Glutamatergic neuron (in vitro differentiated cells): ENCODE results near the gene SF3A2. TPM values are rescaled to one million over a fixed set of nuclear protein-coding genes. Genes with fewer than 3 reads are reported as not detected.
A peak's percentile ranks its signal among the peaks of the same experiment; 100 is the strongest.

ENCODE experiments used
- DNase-seq: peaks from one replicate; pipeline ENCODE4 v3.0.0; 2022
- H3K27ac Mint-ChIP-seq: one replicate; pipeline ENCODE4 v1.8.0; 2020; ENCODE audit warnings: mild to moderate bottlenecking, mixed read lengths, inconsistent platforms; ENCODE audit not compliant: unreplicated experiment
- H3K27me3 Mint-ChIP-seq: one replicate; pipeline ENCODE4 v1.8.0; 2020; ENCODE audit warnings: mild to moderate bottlenecking, moderate library complexity, mixed read lengths, inconsistent platforms; ENCODE audit not compliant: unreplicated experiment
- H3K36me3 Mint-ChIP-seq: one replicate; pipeline ENCODE4 v1.8.0; 2020; ENCODE audit warnings: mild to moderate bottlenecking, mixed read lengths, inconsistent platforms; ENCODE audit not compliant: unreplicated experiment
- H3K4me1 Mint-ChIP-seq: one replicate; pipeline ENCODE4 v1.8.0; 2020; ENCODE audit warnings: mild to moderate bottlenecking, low read depth, mixed read lengths, inconsistent platforms; ENCODE audit not compliant: unreplicated experiment
- H3K4me3 Mint-ChIP-seq: one replicate; pipeline ENCODE4 v1.8.0; 2020; ENCODE audit warnings: mild to moderate bottlenecking, mixed read lengths, inconsistent platforms; ENCODE audit not compliant: unreplicated experiment
- H3K9me3 Mint-ChIP-seq: one replicate; pipeline ENCODE4 v1.8.0; 2020; ENCODE audit warnings: mild to moderate bottlenecking, moderate library complexity, mixed read lengths, inconsistent platforms; ENCODE audit not compliant: unreplicated experiment
- CTCF ChIP-seq: fragments of 200-600 bp; sonication (generic); IDR thresholded peaks from one replicate; pipeline ENCODE4 v1.5.0; 2021; ENCODE audit not compliant: partially characterized antibody, unreplicated experiment
- total RNA-seq: library from RNA; stranded (reverse); fragmentation: NEBNext Ultra II Directional; extraction: Animal tissue kit (Norgen Biotek cat#: 25700); gene quantifications from one replicate; pipeline ENCODE4 v1.2.1, GENCODE V29; 2021; ENCODE audit not compliant: unreplicated experiment

Gene SF3A2
- total RNA-seq, 1 donor from 2014 or later: 101 TPM

DNA sequence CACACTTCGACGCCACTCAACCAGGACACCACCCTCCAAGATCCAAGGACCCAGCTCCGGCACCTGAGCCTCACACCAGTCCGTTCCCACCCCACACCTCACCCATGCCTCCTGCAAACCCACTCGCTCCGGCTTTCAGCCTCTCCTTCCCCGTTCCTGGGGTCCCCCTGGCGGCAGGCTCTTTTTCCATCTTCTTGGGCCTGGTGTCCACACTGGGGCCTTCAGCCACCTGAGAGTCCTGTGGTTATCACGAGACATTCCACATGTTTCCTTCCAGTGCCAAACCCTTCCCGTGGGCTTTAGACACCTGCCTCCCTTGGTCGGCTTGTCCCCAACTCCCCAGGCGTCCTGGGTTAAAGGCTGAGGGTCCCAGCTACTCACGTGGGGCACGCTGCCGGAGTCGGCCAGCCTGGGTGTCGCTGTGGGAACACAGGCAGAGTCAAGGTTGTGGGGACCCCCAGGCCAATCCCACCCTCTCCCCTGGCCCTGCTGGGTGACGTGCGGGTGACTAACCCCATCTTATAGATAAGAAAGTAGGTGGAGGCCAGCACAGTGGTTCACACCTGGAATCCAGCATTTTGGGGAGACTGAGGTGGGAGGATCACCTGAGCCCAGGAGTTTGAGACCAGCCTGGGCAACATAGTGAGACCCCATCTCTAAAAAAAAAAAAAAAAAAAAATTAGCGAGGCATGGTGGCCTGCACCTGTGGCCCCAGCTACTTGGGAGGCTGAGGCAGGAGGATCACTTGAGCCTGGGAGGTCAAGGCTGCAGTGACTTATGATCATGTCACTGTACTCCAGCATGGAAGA is 17.6 kb downstream of the SF3A2 start:
- TF ChIP-seq CTCF: peak; percentile 34
- Mint-ChIP-seq H3K27me3 (peaks cover 4% of the 10 kb centered on the region), H3K9me3 (peaks cover 1% of the 10 kb centered on the region), H3K4me1 (peaks cover 1% of the 10 kb centered on the region), H3K27ac (no peak overlapping the region), H3K4me3 (peak overlapping the region; percentile 70), H3K36me3 (no peaks in the 10 kb centered on the region)
- peak; percentile 79 for DNase-seq

GRCh38 chr19:2255112-2255845 is 18.7 kb downstream of the SF3A2 start:
- no peak overlapping the region for H3K4me3 Mint-ChIP-seq
- DNase-seq: peak; percentile 12
- no peak overlapping the region for H3K27ac Mint-ChIP-seq
- peaks cover 5% of the 10 kb centered on the region for H3K27me3 Mint-ChIP-seq
- no peaks in the 10 kb centered on the region for H3K36me3 Mint-ChIP-seq
- peaks cover 1% of the 10 kb centered on the region for H3K9me3 Mint-ChIP-seq
- TF ChIP-seq CTCF: no peak
- H3K4me1 Mint-ChIP-seq: peaks cover 1% of the 10 kb centered on the region

GRCh38 chr19:2255982-2256685 is 19.5 kb downstream of the SF3A2 start, which contains the start of gene JSRP1:
JSRP1 (minus strand) TSS chr19:2256417; CDS start chr19:2255314, 1,103 bp downstream.
- Mint-ChIP-seq H3K27me3 (peaks cover 5% of the 10 kb centered on the region), H3K4me1 (peaks cover 1% of the 10 kb centered on the region), H3K27ac (no peak within 1 kb of the TSS), H3K9me3 (peaks cover 4% of the 10 kb centered on the region), H3K4me3 (no peak within 1 kb of the TSS), H3K36me3 (no peaks in the 10 kb centered on the region)
- DNase-seq: peak; percentile 18
- no peak for TF ChIP-seq CTCF

DNA sequence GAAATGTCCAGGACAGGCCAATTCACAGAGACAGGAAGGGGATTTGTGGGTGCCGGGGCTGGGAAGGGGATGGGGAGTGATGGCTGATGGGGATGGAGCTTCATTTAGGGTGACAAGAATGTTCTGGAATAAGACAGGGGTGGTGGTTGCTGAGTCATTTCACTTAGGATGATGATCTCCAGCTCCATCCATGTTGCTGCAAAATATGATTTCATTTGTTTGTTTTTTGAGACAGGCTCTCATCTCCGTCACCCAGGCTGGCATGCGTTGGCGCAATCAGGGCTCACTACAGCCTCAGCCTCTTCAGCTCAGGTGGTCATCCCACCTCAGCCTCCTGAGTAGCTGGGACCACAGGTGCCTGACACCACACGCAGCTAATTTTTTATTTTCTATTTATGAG is 22.7 kb downstream of the SF3A2 start:
- peaks cover 2% of the 10 kb centered on the region for H3K27me3 Mint-ChIP-seq
- no peak for DNase-seq
- no peaks in the 10 kb centered on the region for H3K36me3 Mint-ChIP-seq
- TF ChIP-seq CTCF: no peak
- peaks cover 2% of the 10 kb centered on the region for H3K9me3 Mint-ChIP-seq
- no peaks in the 10 kb centered on the region for H3K4me1 Mint-ChIP-seq
- H3K27ac Mint-ChIP-seq: no peak overlapping the region
- H3K4me3 Mint-ChIP-seq: no peak overlapping the region
